Liver (tissue), 9 donors: ENCODE results near the gene ADGRD1. TPM values are rescaled to one million over a fixed set of nuclear protein-coding genes. Genes with fewer than 3 reads are reported as not detected.

Source experiments
- DNase-seq: peaks from one replicate; pipeline ENCODE4 v3.0.0-alpha.2; 2017; ENCODE audit warnings: low spot score
- H3K27ac ChIP-seq, 2 donors: one replicate each; pipeline ENCODE4 v1.7.0; 2013; ENCODE audit warnings: inconsistent platforms in 2 of 2, low read length in 2 of 2, control low read depth in 1 of 2, low read depth in 1 of 2, mild to moderate bottlenecking in 1 of 2
- H3K27me3 ChIP-seq, 4 donors: one replicate each; pipeline versions ENCODE4 v1.6.1 to v1.7.0; 2013; ENCODE audit warnings: low read length in 3 of 4, inconsistent platforms in 1 of 4, mild to moderate bottlenecking in 1 of 4, moderate library complexity in 1 of 4; ENCODE audit not compliant: control insufficient read depth in 4 of 4, insufficient read depth in 4 of 4
- H3K36me3 ChIP-seq, 4 donors: one replicate each; pipeline versions ENCODE4 v1.6.1 to v1.7.0; 2013; ENCODE audit warnings: low read length in 3 of 4, mild to moderate bottlenecking in 3 of 4, low read depth in 1 of 4, moderate library complexity in 1 of 4; ENCODE audit not compliant: control insufficient read depth in 4 of 4, insufficient read depth in 3 of 4
- H3K4me1 ChIP-seq, 4 donors: one replicate each; pipeline versions ENCODE4 v1.6.1 to v1.7.0; 2013; ENCODE audit warnings: low read length in 3 of 4, mild to moderate bottlenecking in 3 of 4, moderate library complexity in 1 of 4; ENCODE audit not compliant: control insufficient read depth in 4 of 4, insufficient read depth in 4 of 4
- H3K4me3 ChIP-seq, 3 donors: one replicate each; pipeline versions ENCODE4 v1.6.1 to v1.7.0; 2013; ENCODE audit warnings: low read length in 3 of 3, control low read depth in 1 of 3, low read depth in 1 of 3, mild to moderate bottlenecking in 1 of 3
- H3K9ac ChIP-seq, 2 donors: one replicate each; pipeline ENCODE4 v1.7.0; 2013; ENCODE audit warnings: low read length in 2 of 2, mild to moderate bottlenecking in 2 of 2, moderate library complexity in 2 of 2, control low read depth in 1 of 2, low read depth in 1 of 2
- H3K9me3 ChIP-seq, 4 donors: one replicate each; pipeline versions ENCODE4 v1.6.1 to v1.7.0; 2013; ENCODE audit warnings: low read length in 3 of 4; ENCODE audit not compliant: control insufficient read depth in 4 of 4
- ATF3 ChIP-seq: IDR thresholded peaks from 2 replicates; pipeline ENCODE4 v1.6.1; 2016; ENCODE audit warnings: antibody characterized with exemption
- EGR1 ChIP-seq, 2 donors: IDR thresholded peaks; 2 replicates each; pipeline ENCODE4 v1.6.1; 2016 to 2018; ENCODE audit warnings: antibody characterized with exemption in 2 of 2, low read depth in 2 of 2
- FOXA1 ChIP-seq: IDR thresholded peaks from 2 replicates; pipeline ENCODE4 v1.6.1; 2016; ENCODE audit warnings: antibody characterized with exemption
- FOXA2 ChIP-seq: IDR thresholded peaks from 2 replicates; pipeline ENCODE4 v1.6.1; 2016; ENCODE audit warnings: antibody characterized with exemption
- GABPA ChIP-seq, 2 donors: IDR thresholded peaks in 1 of 2; conservative IDR thresholded peaks in 1 of 2; 2 replicates each; pipeline ENCODE4 v1.6.1; 2016; ENCODE audit warnings: antibody characterized with exemption in 2 of 2, mild to moderate bottlenecking in 1 of 2, moderate library complexity in 1 of 2
- HNF4G ChIP-seq: IDR thresholded peaks from 2 replicates; pipeline ENCODE4 v1.6.1; 2016; ENCODE audit warnings: antibody characterized with exemption
- MAX ChIP-seq: IDR thresholded peaks from 2 replicates; pipeline ENCODE4 v1.6.1; 2016; ENCODE audit warnings: antibody characterized with exemption
- NR2F2 ChIP-seq: IDR thresholded peaks from 2 replicates; pipeline ENCODE4 v1.6.1; 2016; ENCODE audit warnings: antibody characterized with exemption
- RAD21 ChIP-seq, 2 donors: IDR thresholded peaks; 2 replicates each; pipeline ENCODE4 v1.6.1; 2016; ENCODE audit warnings: antibody characterized with exemption in 2 of 2, mild to moderate bottlenecking in 2 of 2
- REST ChIP-seq: IDR thresholded peaks from 2 replicates; pipeline ENCODE4 v1.6.1; 2016; ENCODE audit warnings: antibody characterized with exemption, mild to moderate bottlenecking
- RXRA ChIP-seq, 2 donors: IDR thresholded peaks; 2 replicates each; pipeline ENCODE4 v1.6.1; 2017 to 2018; ENCODE audit warnings: antibody characterized with exemption in 2 of 2, mild to moderate bottlenecking in 1 of 2
- SP1 ChIP-seq: IDR thresholded peaks from 2 replicates; pipeline ENCODE4 v1.6.1; 2018; ENCODE audit warnings: antibody characterized with exemption, mild to moderate bottlenecking
- TAF1 ChIP-seq: conservative IDR thresholded peaks from 2 replicates; pipeline ENCODE4 v1.6.1; 2016; ENCODE audit warnings: antibody characterized with exemption, mild to moderate bottlenecking
- WGBS: extraction: QIAGEN DNeasy Blood & Tissue Kit; methylation state at CpG from one replicate; pipeline ENCODE4 v1.1.7; 2013; 5-methylcytosine and 5-hydroxymethylcytosine counted together
- polyA plus RNA-seq, 2 donors: library from polyadenylated mRNA; stranded (reverse) in 1 of 2; unstranded in 1 of 2; fragments of 200-250 nt in 1 of 2; fragments of >200 nt in 1 of 2; fragmentation: Nextera tagmentation in 1 of 2; extraction: Ambion mirVana in 1 of 2; gene quantifications; one replicate each; pipeline versions ENCODE4 v1.2.1 to v1.2.3, GENCODE V29; 2013 to 2015
- total RNA-seq, 2 donors: library from RNA; depleted of rRNA; stranded (reverse); fragments of >200 nt; gene quantifications; one replicate each; pipeline ENCODE4 v1.2.3, GENCODE V29; 2014
- donor health status: healthy.
- donor health status: healthy.
- donor health status: healthy.
- donor health status: healthy.
- donor health status: healthy.

The ADGRD1 gene
- total and polyA plus RNA-seq, 4 donors, result 2.7 to 7.1 (median 4.6) TPM

- 89% methylated on average over 10 of the region's 10 CpGs for WGBS
- no peak for DNase-seq
- no peak for TF ChIP-seq EGR1 (IDR thresholded peaks at IDR 0.05; ENCODE audit: low read depth in 2 of 2)
- TF ChIP-seq NR2F2, result no peak
- TF ChIP-seq FOXA1, result no peak
- TF ChIP-seq ATF3, result no peak
- TF ChIP-seq GABPA (IDR thresholded peaks at IDR 0.05 in 1 of 2, conservative IDR thresholded peaks at IDR 0.05 in 1 of 2), result no peak
These were observed 102.9 kb downstream of the ADGRD1 start for GRCh38 chr12:131056626-131057025.

GRCh38 chr12:131057211-131057721 lies 103.6 kb downstream of the ADGRD1 start:
- H3K9me3 ChIP-seq, result no peaks in the 10 kb centered on the region
- TF ChIP-seq EGR1 (IDR thresholded peaks at IDR 0.05; ENCODE audit: low read depth in 2 of 2) (no peak), REST (no peak), TAF1 (no peak), RAD21 (IDR thresholded peaks at IDR 0.05) (no peak), FOXA1 (no peak), SP1 (no peak), NR2F2 (no peak), MAX (no peak), FOXA2 (no peak), ATF3 (no peak), RXRA (IDR thresholded peaks at IDR 0.05) (no peak), HNF4G (no peak)
- 90% methylated on average over 25 of the region's 25 CpGs for WGBS
- H3K9ac ChIP-seq, result no peak overlapping the region
- no peak overlapping the region for H3K4me3 ChIP-seq
- no peak overlapping the region for H3K27ac ChIP-seq
- no peak for DNase-seq
- H3K4me1 ChIP-seq, result no peaks in the 10 kb centered on the region
- no peaks in the 10 kb centered on the region for H3K36me3 ChIP-seq
- no peaks in the 10 kb centered on the region for H3K27me3 ChIP-seq

More at GRCh38 chr12:131056626-131057025, 102.9 kb downstream of the ADGRD1 start:
- Histone ChIP-seq H3K4me3 (no peak overlapping the region), H3K27me3 (no peaks in the 10 kb centered on the region), H3K4me1 (no peaks in the 10 kb centered on the region), H3K27ac (no peak overlapping the region), H3K9me3 (no peaks in the 10 kb centered on the region), H3K36me3 (no peaks in the 10 kb centered on the region), H3K9ac (no peak overlapping the region)
